H9 (cell line): ENCODE results near the gene ASCC1. TPM values are rescaled to one million over a fixed set of nuclear protein-coding genes. Genes with fewer than 3 reads are reported as not detected.

ENCODE experiments used
- DNase-seq: peaks from one replicate; pipeline ENCODE4 v3.0.0-alpha.2; 2017
- H2AFZ ChIP-seq: one replicate; pipeline ENCODE4 v1.6.1; 2013; ENCODE audit warnings: mild to moderate bottlenecking, low read length, control low read depth, moderate library complexity
- H2AK5ac ChIP-seq: 2 replicates; pipeline ENCODE4 v1.6.1; 2013; ENCODE audit warnings: low read length, control low read depth, mixed read lengths; ENCODE audit not compliant: insufficient read length
- H2BK120ac ChIP-seq: one replicate; pipeline ENCODE4 v1.6.1; 2013; ENCODE audit warnings: low read depth, mild to moderate bottlenecking, low read length, control low read depth, inconsistent platforms; ENCODE audit not compliant: poor library complexity, severe bottlenecking
- H2BK12ac ChIP-seq: 2 replicates; pipeline ENCODE4 v1.6.1; 2013; ENCODE audit warnings: low read length, control low read depth, mixed read lengths, low read depth; ENCODE audit not compliant: insufficient read length
- H2BK15ac ChIP-seq: 2 replicates; pipeline ENCODE4 v1.6.1; 2013; ENCODE audit warnings: low read depth, low read length, control low read depth
- H2BK20ac ChIP-seq: one replicate; pipeline ENCODE4 v1.6.1; 2013; ENCODE audit warnings: low read depth, mild to moderate bottlenecking, low read length, control low read depth, inconsistent platforms; ENCODE audit not compliant: poor library complexity, severe bottlenecking
- H2BK5ac ChIP-seq: 2 replicates; pipeline ENCODE4 v1.6.1; 2013; ENCODE audit warnings: low read length, control low read depth, mixed read lengths; ENCODE audit not compliant: insufficient read length
- H3K14ac ChIP-seq: 2 replicates; pipeline ENCODE4 v1.6.1; 2013; ENCODE audit warnings: low read length, control low read depth; ENCODE audit not compliant: insufficient read depth
- H3K18ac ChIP-seq: 2 replicates; pipeline ENCODE4 v1.6.1; 2013; ENCODE audit warnings: low read depth, mild to moderate bottlenecking, mixed read lengths, low read length, control low read depth; ENCODE audit not compliant: insufficient read length
- H3K23ac ChIP-seq: 2 replicates; pipeline ENCODE4 v1.6.1; 2013; ENCODE audit warnings: low read length, control low read depth, mixed read lengths, low read depth; ENCODE audit not compliant: insufficient read length
- H3K23me2 ChIP-seq: 2 replicates; pipeline ENCODE4 v1.6.1; 2013; ENCODE audit warnings: low read depth, mild to moderate bottlenecking, mixed read lengths, low read length, control low read depth; ENCODE audit not compliant: insufficient read length, poor library complexity, severe bottlenecking
- H3K27ac ChIP-seq: 2 replicates; pipeline ENCODE4 v1.5.1; 2013; ENCODE audit warnings: low read length, control low read depth, mixed read lengths, low read depth; ENCODE audit not compliant: insufficient read length
- H3K27me3 ChIP-seq: 2 replicates; pipeline ENCODE4 v1.6.1; 2013; ENCODE audit warnings: low read length, control low read depth, inconsistent platforms; ENCODE audit not compliant: insufficient read depth
- H3K4ac ChIP-seq: 2 replicates; pipeline ENCODE4 v1.6.1; 2013; ENCODE audit warnings: low read depth, mild to moderate bottlenecking, control low read depth, inconsistent platforms, low read length, moderate library complexity
- H3K4me1 ChIP-seq: 2 replicates; pipeline ENCODE4 v1.6.1; 2013; ENCODE audit warnings: low read length, control low read depth, inconsistent platforms; ENCODE audit not compliant: insufficient read depth
- H3K4me2 ChIP-seq: 2 replicates; pipeline ENCODE4 v1.6.1; 2013; ENCODE audit warnings: low read length, control low read depth, mixed read lengths; ENCODE audit not compliant: insufficient read length, insufficient read depth
- H3K56ac ChIP-seq: 2 replicates; pipeline ENCODE4 v1.6.1; 2013; ENCODE audit warnings: low read depth, mild to moderate bottlenecking, mixed read lengths, low read length, control low read depth; ENCODE audit not compliant: insufficient read length
- H3K79me1 ChIP-seq: 2 replicates; pipeline ENCODE4 v1.6.1; 2013; ENCODE audit warnings: low read depth, mild to moderate bottlenecking, moderate library complexity, low read length, control low read depth, inconsistent platforms; ENCODE audit not compliant: insufficient read depth, poor library complexity, severe bottlenecking
- H3K79me2 ChIP-seq: 2 replicates; pipeline ENCODE4 v1.6.1; 2013; ENCODE audit warnings: low read length, control low read depth, inconsistent platforms; ENCODE audit not compliant: insufficient read depth
- H3K9ac ChIP-seq: 2 replicates; pipeline ENCODE4 v1.6.1; 2013; ENCODE audit warnings: low read length, control low read depth, mixed read lengths; ENCODE audit not compliant: insufficient read length; ENCODE audit errors: extremely low read depth
- H3K9me3 ChIP-seq: one replicate; pipeline ENCODE4 v1.6.1; 2013; ENCODE audit warnings: low read depth, low read length, inconsistent platforms; ENCODE audit not compliant: control insufficient read depth
- H3T11ph ChIP-seq: one replicate; pipeline ENCODE4 v1.6.1; 2013; ENCODE audit warnings: mild to moderate bottlenecking, low read length, control low read depth, inconsistent platforms
- H4K20me1 ChIP-seq: one replicate; pipeline ENCODE4 v1.6.1; 2013; ENCODE audit not compliant: control insufficient read depth, insufficient read length, insufficient read depth
- H4K5ac ChIP-seq: 2 replicates; pipeline ENCODE4 v1.6.1; 2013; ENCODE audit warnings: low read depth, mild to moderate bottlenecking, mixed read lengths, low read length, control low read depth; ENCODE audit not compliant: insufficient read length
- H4K8ac ChIP-seq: replicated peaks from 2 replicates; pipeline ENCODE4 v1.6.1; 2013; ENCODE audit warnings: low read length, control low read depth, mixed read lengths, low read depth; ENCODE audit not compliant: insufficient read length
- H4K91ac ChIP-seq: 2 replicates; pipeline ENCODE4 v1.6.1; 2013; ENCODE audit warnings: low read depth, mild to moderate bottlenecking, moderate library complexity, mixed read lengths, low read length, control low read depth; ENCODE audit not compliant: insufficient read length
- H3K27ac Mint-ChIP-seq, 3 experiments: 2 replicates in 2 of 3; 3 replicates in 1 of 3; pipeline ENCODE4 v1.8.0; 2020 to 2021; ENCODE audit warnings: mixed read lengths in 3 of 3, mild to moderate bottlenecking in 1 of 3, moderate library complexity in 1 of 3
- H3K27me3 Mint-ChIP-seq: 2 replicates; pipeline ENCODE4 v1.8.0; 2021; ENCODE audit warnings: low read depth, mild to moderate bottlenecking, moderate library complexity, mixed read lengths
- H3K36me3 Mint-ChIP-seq, 3 experiments: 2 replicates in 2 of 3; 3 replicates in 1 of 3; pipeline ENCODE4 v1.8.0; 2020 to 2021; ENCODE audit warnings: low read depth in 3 of 3, mixed read lengths in 3 of 3; ENCODE audit not compliant: insufficient read depth in 1 of 3
- H3K4me1 Mint-ChIP-seq, 2 experiments: 2 replicates each; pipeline ENCODE4 v1.8.0; 2020; ENCODE audit warnings: mixed read lengths in 2 of 2
- H3K4me3 Mint-ChIP-seq, 2 experiments: 2 replicates in 1 of 2; 3 replicates in 1 of 2; pipeline ENCODE4 v1.8.0; 2020 to 2021; ENCODE audit warnings: mild to moderate bottlenecking in 2 of 2, mixed read lengths in 2 of 2, moderate library complexity in 1 of 2
- H3K9me3 Mint-ChIP-seq, 2 experiments: 2 replicates in 1 of 2; 3 replicates in 1 of 2; pipeline ENCODE4 v1.8.0; 2020; ENCODE audit warnings: mild to moderate bottlenecking in 2 of 2, mixed read lengths in 2 of 2, moderate library complexity in 1 of 2
- CTCF ChIP-seq: fragments of 200-600 bp; sonication (generic); conservative IDR thresholded peaks from 3 replicates; pipeline ENCODE4 v1.8.0; 2021; ENCODE audit warnings: antibody characterized with exemption, mild to moderate bottlenecking
- total RNA-seq: library from RNA; stranded (reverse); gene quantifications from 2 replicates; pipeline ENCODE4 v1.2.1, GENCODE V29; 2021

Gene ASCC1
- total RNA-seq, 1 experiment from 2014 or later, result 41.2 TPM

GRCh38 chr10:72233621-72234020, 17.5 kb upstream of the ASCC1 start:
- no peak overlapping the region for H3K18ac ChIP-seq
- H2BK20ac ChIP-seq, result no peak overlapping the region
- H3K23me2 ChIP-seq, result no peaks in the 10 kb centered on the region
- no peak overlapping the region for H3K56ac ChIP-seq
- H4K5ac ChIP-seq, result no peak overlapping the region
- no peaks in the 10 kb centered on the region for H4K20me1 ChIP-seq
- Mint-ChIP-seq H3K27ac (no peak overlapping the region), H3K36me3 (peaks cover 19 to 47% (median 46%) of the 10 kb centered on the region in 3 experiments), H3K4me1 (peaks cover 9 to 12% of the 10 kb centered on the region in 2 experiments), H3K4me3 (no peak overlapping the region), H3K27me3 (no peaks in the 10 kb centered on the region), H3K9me3 (no peaks in the 10 kb centered on the region; a peak in 1 of 5 replicates)
- no peak overlapping the region for H2AFZ ChIP-seq
- H2BK5ac ChIP-seq, result no peak overlapping the region
- no peak overlapping the region for H3K9ac ChIP-seq
- H3K14ac ChIP-seq, result no peak overlapping the region
- H3T11ph ChIP-seq, result no peak overlapping the region
- H3K27me3 ChIP-seq, result no peaks in the 10 kb centered on the region
- no peaks in the 10 kb centered on the region for H3K79me2 ChIP-seq
- no peak for DNase-seq
- no peak overlapping the region for H2AK5ac ChIP-seq
- no peak overlapping the region for H2BK15ac ChIP-seq
- no peaks in the 10 kb centered on the region for H3K79me1 ChIP-seq
- TF ChIP-seq CTCF, result no peak
- no peak overlapping the region for H2BK12ac ChIP-seq
- H2BK120ac ChIP-seq, result no peak overlapping the region
- H3K9me3 ChIP-seq, result no peaks in the 10 kb centered on the region
- no peak overlapping the region for H3K27ac ChIP-seq
- H3K23ac ChIP-seq, result no peak overlapping the region
- H3K4ac ChIP-seq, result no peak overlapping the region
- no peak overlapping the region for H4K91ac ChIP-seq
- H3K4me1 ChIP-seq, result no peaks in the 10 kb centered on the region; the same call in 1 of the 2 replicates
- no peak overlapping the region for H4K8ac ChIP-seq
- H3K4me2 ChIP-seq, result no peak overlapping the region
